Vagina (tissue), 2 donors: Measurements from ENCODE around the gene OR11H12. TPM values are rescaled to one million over a fixed set of nuclear protein-coding genes. Genes with fewer than 3 reads are reported as not detected.
A peak's percentile ranks its signal among the peaks of the same experiment; 100 is the strongest.
"Not testable (repeated sequence)": the region's sequence is repeated elsewhere in the genome, so short reads cannot be mapped to it uniquely, and the experiment has no call there.

ENCODE experiments used
- DNase-seq, 2 donors: peaks; one replicate each; pipeline ENCODE4 v3.0.0-alpha.2; 2017; ENCODE audit errors: extremely low spot score in 2 of 2
- H3K27ac ChIP-seq: fragments of 200-600 bp; sonication (generic); one replicate; pipeline ENCODE4 v1.5.1; 2019
- H3K27me3 ChIP-seq: fragments of 200-600 bp; sonication (generic); one replicate; pipeline ENCODE4 v1.5.1; 2019
- H3K36me3 ChIP-seq, 2 donors: fragments of 200-600 bp; sonication (generic); one replicate each; pipeline ENCODE4 v1.5.1; 2017 to 2019
- H3K4me1 ChIP-seq: fragments of 200-600 bp; sonication (generic); one replicate; pipeline ENCODE4 v1.5.1; 2019
- H3K4me3 ChIP-seq, 2 donors: fragments of 200-600 bp; sonication (generic); 1 replicate in 1 of 2; 2 replicates in 1 of 2; pipeline ENCODE4 v1.5.1; 2016 to 2019
- H3K9me3 ChIP-seq: fragments of 200-600 bp; sonication (generic); one replicate; pipeline ENCODE4 v1.5.1; 2019
- intact Hi-C: fragments of 100-400 bp; cut with DNase I; formaldehyde crosslinking; loops from one replicate; pipeline ENCODE4 v1.15.1; 2023
- small RNA-seq: library from RNA; depleted of rRNA; stranded (forward); fragments of <200 nt; gene quantifications from one replicate; pipeline ENCODE3, GENCODE V24; 2016
- total RNA-seq: library from RNA; depleted of rRNA; stranded (reverse); fragments of >200 nt; gene quantifications from one replicate; pipeline ENCODE4 v1.2.3, GENCODE V29; 2016

Gene OR11H12, protein sequence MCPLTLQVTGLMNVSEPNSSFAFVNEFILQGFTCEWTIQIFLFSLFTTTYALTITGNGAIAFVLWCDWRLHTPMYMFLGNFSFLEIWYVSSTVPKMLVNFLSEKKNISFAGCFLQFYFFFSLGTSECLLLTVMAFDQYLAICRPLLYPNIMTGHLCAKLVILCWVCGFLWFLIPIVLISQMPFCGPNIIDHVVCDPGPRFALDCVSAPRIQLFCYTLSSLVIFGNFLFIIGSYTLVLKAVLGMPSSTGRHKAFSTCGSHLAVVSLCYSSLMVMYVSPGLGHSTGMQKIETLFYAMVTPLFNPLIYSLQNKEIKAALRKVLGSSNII
- not detected for total RNA-seq

GRCh38 chr14:18600817-18601216 lies at the start of gene OR11H12:
Gene OR11H12, plus strand, starts transcription at chr14:18601117. Its CDS starts 0 bp downstream, at chr14:18601117.
- H3K9me3 ChIP-seq, H3K4me1 ChIP-seq, intact Hi-C loops, H3K27ac ChIP-seq, H3K36me3 ChIP-seq, DNase-seq, H3K4me3 ChIP-seq, H3K27me3 ChIP-seq: not testable (repeated sequence)

- H3K27me3 ChIP-seq, H3K27ac ChIP-seq, H3K4me3 ChIP-seq, H3K9me3 ChIP-seq, H3K4me1 ChIP-seq, DNase-seq, H3K36me3 ChIP-seq, intact Hi-C loops: not testable (repeated sequence)
Measured at GRCh38 chr14:18582908-18583307, 18.0 kb upstream of the OR11H12 start.

- H3K27ac ChIP-seq, H3K4me3 ChIP-seq, H3K9me3 ChIP-seq, H3K36me3 ChIP-seq, H3K27me3 ChIP-seq, H3K4me1 ChIP-seq, intact Hi-C loops: not testable (repeated sequence)
- DNase-seq = peak; percentile 6 to 82
Measured at GRCh38 chr14:18626610-18627213, 25.8 kb downstream of the OR11H12 start.

GRCh38 chr14:18636066-18636465 lies 35.1 kb downstream of the OR11H12 start:
- intact Hi-C loops, DNase-seq, H3K27me3 ChIP-seq: not testable (repeated sequence)

GRCh38 chr14:18638032-18638431 lies 37.1 kb downstream of the OR11H12 start:
- H3K9me3 ChIP-seq, H3K36me3 ChIP-seq, DNase-seq, H3K4me1 ChIP-seq, H3K27me3 ChIP-seq, H3K4me3 ChIP-seq, H3K27ac ChIP-seq, intact Hi-C loops: not testable (repeated sequence)

More at GRCh38 chr14:18636066-18636465, 35.1 kb downstream of the OR11H12 start:
- not testable (repeated sequence) for H3K27ac ChIP-seq, H3K9me3 ChIP-seq, H3K4me1 ChIP-seq, H3K36me3 ChIP-seq, H3K4me3 ChIP-seq

DNA sequence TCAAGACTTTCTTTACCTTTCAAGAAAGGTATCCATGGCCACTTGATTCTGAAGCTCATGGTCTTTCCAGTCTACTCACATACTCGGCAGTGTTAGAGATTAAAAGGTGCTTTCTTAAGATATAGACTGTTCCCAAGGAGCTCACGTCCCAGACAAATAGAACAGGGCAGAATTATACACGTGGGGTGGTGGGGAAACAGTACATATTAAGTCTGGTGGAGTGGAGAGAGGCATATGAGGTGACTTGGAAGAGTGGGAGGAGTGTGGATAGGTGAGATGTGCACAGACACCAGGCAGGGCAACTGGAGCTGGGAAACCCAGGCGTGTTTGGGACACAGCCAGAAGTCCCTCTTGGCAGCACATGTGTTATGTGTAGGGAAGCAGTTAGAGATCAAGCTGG lies 37.9 kb downstream of the OR11H12 start:
- DNase-seq, H3K9me3 ChIP-seq, H3K4me1 ChIP-seq, H3K27me3 ChIP-seq, intact Hi-C loops, H3K27ac ChIP-seq, H3K4me3 ChIP-seq, H3K36me3 ChIP-seq: not testable (repeated sequence)

DNA sequence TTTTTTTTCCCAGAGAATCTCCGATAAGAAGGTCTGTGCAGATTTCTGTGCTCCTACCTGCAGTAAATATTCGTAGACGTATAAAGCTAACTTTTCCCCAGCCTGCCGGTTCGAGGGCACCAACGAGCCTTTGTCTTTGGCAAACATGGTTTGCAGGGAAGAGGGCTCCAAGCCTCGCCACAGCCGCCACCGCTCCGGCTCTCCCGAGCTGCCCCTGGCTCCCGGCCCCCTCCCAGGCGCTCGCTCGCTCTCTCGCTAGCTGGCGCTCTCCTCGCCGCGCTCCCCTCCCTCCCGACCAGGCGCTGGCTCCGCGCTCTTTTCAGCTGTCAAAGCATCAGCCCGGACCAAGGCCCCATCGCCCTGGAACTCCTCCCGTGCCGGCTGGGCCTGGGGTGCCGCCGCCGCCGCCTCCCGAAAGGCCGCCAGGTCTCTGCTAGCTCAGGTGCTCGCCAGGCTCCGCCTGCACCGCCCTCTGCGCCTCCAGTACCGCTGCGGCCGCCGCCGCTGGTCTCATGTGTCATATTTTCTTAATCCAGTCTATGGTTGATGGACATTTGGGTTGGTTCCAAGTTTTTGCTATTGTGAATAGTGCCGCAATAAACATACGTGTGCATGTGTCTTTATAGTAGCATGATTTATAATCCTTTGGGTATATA lies 45.3 kb downstream of the OR11H12 start:
- H3K4me3 ChIP-seq, DNase-seq, intact Hi-C loops, H3K27me3 ChIP-seq, H3K36me3 ChIP-seq, H3K4me1 ChIP-seq, H3K27ac ChIP-seq, H3K9me3 ChIP-seq: not testable (repeated sequence)

Small RNA genes within 50 kb of the gene (small RNA-seq; reads per million reads assigned to genes)
- gene CR383656.6 (not detected), gene CR383656.7 (not detected), gene CR383656.9 (not detected)
